ENCODE results near the gene MCF2L2. TPM values are rescaled to one million over a fixed set of nuclear protein-coding genes. Genes with fewer than 3 reads are reported as not detected.

Gene MCF2L2
- total and polyA plus RNA-seq, 9 of the 15 experiments (the other 6 are each of a cell fraction or from before 2014, with no cell fraction given): 0.56 to 4.2 (median 3.0) TPM

DNA sequence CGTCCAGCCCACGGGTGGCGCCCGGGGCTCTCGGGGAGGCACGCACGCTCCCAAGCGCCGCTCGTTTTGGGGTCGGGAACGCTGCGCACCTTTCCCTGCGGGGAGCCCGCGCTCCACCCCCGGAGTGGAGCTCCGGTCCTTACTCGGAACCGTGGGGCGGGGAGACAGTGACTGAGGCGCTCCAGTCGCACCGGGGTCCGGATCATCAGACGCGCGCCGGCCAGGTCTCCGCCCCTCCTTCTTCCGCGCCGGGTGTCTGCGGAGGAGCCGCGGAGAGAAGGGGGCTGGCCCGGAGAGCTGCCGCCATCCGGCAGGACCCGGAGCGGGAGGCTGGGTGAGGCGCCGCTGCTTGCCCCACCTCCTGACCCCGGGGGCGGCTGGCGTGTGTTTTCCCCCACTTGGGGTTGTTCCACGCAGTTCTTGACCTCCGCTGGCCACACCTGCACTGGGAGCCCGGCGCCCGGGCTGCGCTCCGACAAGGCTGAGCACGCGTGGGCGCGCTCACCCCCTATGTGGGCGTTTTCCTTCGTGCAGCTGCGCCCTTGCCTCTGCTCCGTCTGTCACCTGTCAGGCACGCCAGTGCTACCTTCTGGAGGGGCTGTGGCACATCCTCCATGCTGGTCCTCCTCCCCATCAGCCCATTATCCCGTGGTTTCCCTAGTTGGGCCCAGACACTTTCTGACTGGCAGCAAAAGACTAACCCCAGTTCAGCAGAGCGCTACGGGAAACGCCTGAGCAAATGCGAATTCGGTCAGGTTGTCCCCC is at the start of gene MCF2L2 (continued):
- TF ChIP-seq MYNN (IDR thresholded peaks at IDR 0.05): no peak
- no peak for TF ChIP-seq MYNN (CRISPR knock-in tag; IDR thresholded peaks at IDR 0.05)
- TF ChIP-seq PHB2 (IDR thresholded peaks at IDR 0.05; ENCODE audit: low read depth): no peak
- TF ChIP-seq ZNF384 (IDR thresholded peaks at IDR 0.05; ENCODE audit: low read depth, low read length): no peak
- peak; percentile 19; the same call in 1 of the 2 replicates for TF ChIP-seq BHLHE40 (IDR thresholded peaks at IDR 0.05; ENCODE audit: low read length)
- TF ChIP-seq CAMTA2 (CRISPR knock-in tag; conservative IDR thresholded peaks at IDR 0.05): no peak
- no peak for TF ChIP-seq MEF2D (tag; conservative IDR thresholded peaks at IDR 0.05; ENCODE audit: low read depth)
- no peak for TF ChIP-seq CBX5 (IDR thresholded peaks at IDR 0.05; ENCODE audit: borderline replicate concordance, low read depth)
- peak; percentile 71 for TF ChIP-seq FIP1L1 (IDR thresholded peaks at IDR 0.05; ENCODE audit: low read depth, low read length, poor library complexity, severe bottlenecking)
- TF ChIP-seq RBM17 (IDR thresholded peaks at IDR 0.05; ENCODE audit: borderline replicate concordance, low read depth, low read length): no peak
- 0 out of 2 replicates have a peak, but pooled peaks have one; percentile 66 for TF ChIP-seq KLF13 (tag; IDR thresholded peaks at IDR 0.05; ENCODE audit: borderline replicate concordance, low read depth)
- TF ChIP-seq ZNF561 (CRISPR knock-in tag; conservative IDR thresholded peaks at IDR 0.05): no peak
- TF ChIP-seq, protein P1, sequence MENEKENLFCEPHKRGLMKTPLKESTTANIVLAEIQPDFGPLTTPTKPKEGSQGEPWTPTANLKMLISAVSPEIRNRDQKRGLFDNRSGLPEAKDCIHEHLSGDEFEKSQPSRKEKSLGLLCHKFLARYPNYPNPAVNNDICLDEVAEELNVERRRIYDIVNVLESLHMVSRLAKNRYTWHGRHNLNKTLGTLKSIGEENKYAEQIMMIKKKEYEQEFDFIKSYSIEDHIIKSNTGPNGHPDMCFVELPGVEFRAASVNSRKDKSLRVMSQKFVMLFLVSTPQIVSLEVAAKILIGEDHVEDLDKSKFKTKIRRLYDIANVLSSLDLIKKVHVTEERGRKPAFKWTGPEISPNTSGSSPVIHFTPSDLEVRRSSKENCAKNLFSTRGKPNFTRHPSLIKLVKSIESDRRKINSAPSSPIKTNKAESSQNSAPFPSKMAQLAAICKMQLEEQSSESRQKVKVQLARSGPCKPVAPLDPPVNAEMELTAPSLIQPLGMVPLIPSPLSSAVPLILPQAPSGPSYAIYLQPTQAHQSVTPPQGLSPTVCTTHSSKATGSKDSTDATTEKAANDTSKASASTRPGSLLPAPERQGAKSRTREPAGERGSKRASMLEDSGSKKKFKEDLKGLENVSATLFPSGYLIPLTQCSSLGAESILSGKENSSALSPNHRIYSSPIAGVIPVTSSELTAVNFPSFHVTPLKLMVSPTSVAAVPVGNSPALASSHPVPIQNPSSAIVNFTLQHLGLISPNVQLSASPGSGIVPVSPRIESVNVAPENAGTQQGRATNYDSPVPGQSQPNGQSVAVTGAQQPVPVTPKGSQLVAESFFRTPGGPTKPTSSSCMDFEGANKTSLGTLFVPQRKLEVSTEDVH (IDR thresholded peaks at IDR 0.05; ENCODE audit: low read depth, partially characterized antibody): peak; percentile 55
- no peak for TF ChIP-seq HDAC8 (tag; IDR thresholded peaks at IDR 0.05)
- TF ChIP-seq TAF15 (IDR thresholded peaks at IDR 0.05; ENCODE audit: low read depth, low read length): no peak
- no peak for TF ChIP-seq CHD2 (IDR thresholded peaks at IDR 0.05; ENCODE audit: low read depth, low read length)
- TF ChIP-seq KHSRP (IDR thresholded peaks at IDR 0.05): no peak
- peak; percentile 62 for TF ChIP-seq KDM5B (IDR thresholded peaks at IDR 0.05; ENCODE audit: insufficient replicate concordance, low read depth, low read length)
- TF ChIP-seq ZNF436 (CRISPR knock-in tag; IDR thresholded peaks at IDR 0.05): no peak
- no peak for TF ChIP-seq KLF16 (IDR thresholded peaks at IDR 0.05)
- no peak for TF ChIP-seq NR2F6 (CRISPR knock-in tag; IDR thresholded peaks at IDR 0.05)
- TF ChIP-seq E2F3 (CRISPR knock-in tag; IDR thresholded peaks at IDR 0.05): 0 out of 2 replicates have a peak, but pooled peaks have one; percentile 6
- no peak for TF ChIP-seq HDAC3 (IDR thresholded peaks at IDR 0.05; ENCODE audit: borderline replicate concordance, partially characterized antibody)
- TF ChIP-seq, protein P2, sequence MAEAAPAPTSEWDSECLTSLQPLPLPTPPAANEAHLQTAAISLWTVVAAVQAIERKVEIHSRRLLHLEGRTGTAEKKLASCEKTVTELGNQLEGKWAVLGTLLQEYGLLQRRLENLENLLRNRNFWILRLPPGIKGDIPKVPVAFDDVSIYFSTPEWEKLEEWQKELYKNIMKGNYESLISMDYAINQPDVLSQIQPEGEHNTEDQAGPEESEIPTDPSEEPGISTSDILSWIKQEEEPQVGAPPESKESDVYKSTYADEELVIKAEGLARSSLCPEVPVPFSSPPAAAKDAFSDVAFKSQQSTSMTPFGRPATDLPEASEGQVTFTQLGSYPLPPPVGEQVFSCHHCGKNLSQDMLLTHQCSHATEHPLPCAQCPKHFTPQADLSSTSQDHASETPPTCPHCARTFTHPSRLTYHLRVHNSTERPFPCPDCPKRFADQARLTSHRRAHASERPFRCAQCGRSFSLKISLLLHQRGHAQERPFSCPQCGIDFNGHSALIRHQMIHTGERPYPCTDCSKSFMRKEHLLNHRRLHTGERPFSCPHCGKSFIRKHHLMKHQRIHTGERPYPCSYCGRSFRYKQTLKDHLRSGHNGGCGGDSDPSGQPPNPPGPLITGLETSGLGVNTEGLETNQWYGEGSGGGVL (CRISPR knock-in tag; IDR thresholded peaks at IDR 0.05): no peak
- TF ChIP-seq ZNF668 (CRISPR knock-in tag; IDR thresholded peaks at IDR 0.05): no peak
- no peak for TF ChIP-seq RAD51 (IDR thresholded peaks at IDR 0.05; ENCODE audit: borderline replicate concordance, low read depth)
- no peak for TF ChIP-seq GATAD2B (IDR thresholded peaks at IDR 0.05; ENCODE audit: borderline replicate concordance)
